ENCODE results near the gene RNF112.
"Not testable (repeated sequence)": the region's sequence is repeated elsewhere in the genome, so short reads cannot be mapped to it uniquely, and the experiment has no call there.

RNF112 gene

GRCh38 chr17:19449656-19450055 is 38.6 kb downstream of the RNF112 start:
- DNase-seq, result no peak

DNA sequence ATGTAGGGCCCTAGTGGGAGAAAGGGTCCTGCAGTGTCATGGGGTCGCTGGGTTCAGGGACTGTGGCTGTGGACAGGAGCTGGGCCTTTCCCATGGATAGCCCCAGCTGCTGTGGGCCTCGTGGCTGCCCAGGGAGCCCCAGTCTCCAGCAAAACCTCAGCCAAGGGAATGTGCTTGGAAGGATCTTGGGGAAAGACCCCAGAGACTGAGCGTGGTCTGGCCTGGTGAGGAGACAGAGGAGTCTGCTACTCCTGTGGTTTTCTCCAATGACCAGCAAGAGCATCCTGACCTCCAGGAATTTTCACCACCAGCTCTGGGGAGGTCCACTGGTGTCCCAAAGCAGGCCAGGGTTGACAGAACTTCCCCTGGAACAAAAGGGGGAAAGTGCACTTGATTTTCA is 42.3 kb downstream of the RNF112 start:
- no peak for DNase-seq

DNA sequence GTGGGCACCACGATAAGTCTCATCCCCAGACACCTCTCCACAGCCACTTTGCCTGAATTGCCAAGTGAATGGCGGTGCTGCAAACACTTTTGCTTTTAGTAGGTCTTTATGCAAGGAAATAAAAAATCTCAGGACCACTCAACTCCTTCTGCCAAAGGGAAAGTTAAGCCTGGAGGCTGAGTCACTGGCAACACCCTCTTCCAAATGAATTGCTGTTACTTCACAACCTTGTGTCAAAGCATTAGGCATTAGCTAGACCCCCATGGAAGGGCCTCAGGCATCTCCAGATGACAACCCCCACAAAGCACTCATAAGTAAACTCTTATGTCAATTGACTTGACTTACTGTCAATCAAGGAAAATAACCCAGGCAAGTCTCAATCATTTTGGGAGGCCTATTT is 43.0 kb downstream of the RNF112 start:
- no peak for DNase-seq

- DNase-seq, result no peak
Observed at GRCh38 chr17:19456016-19456927, 45.2 kb downstream of the RNF112 start.

- no peak for DNase-seq
Observed at GRCh38 chr17:19457046-19457445, 46.0 kb downstream of the RNF112 start.

GRCh38 chr17:19457830-19458271 is 46.8 kb downstream of the RNF112 start:
- DNase-seq, result no peak

GRCh38 chr17:19458481-19458880 is 47.4 kb downstream of the RNF112 start:
- DNase-seq, result not testable (repeated sequence)

- not testable (repeated sequence) for DNase-seq
Observed at GRCh38 chr17:19459018-19459655, 48.1 kb downstream of the RNF112 start.

DNA sequence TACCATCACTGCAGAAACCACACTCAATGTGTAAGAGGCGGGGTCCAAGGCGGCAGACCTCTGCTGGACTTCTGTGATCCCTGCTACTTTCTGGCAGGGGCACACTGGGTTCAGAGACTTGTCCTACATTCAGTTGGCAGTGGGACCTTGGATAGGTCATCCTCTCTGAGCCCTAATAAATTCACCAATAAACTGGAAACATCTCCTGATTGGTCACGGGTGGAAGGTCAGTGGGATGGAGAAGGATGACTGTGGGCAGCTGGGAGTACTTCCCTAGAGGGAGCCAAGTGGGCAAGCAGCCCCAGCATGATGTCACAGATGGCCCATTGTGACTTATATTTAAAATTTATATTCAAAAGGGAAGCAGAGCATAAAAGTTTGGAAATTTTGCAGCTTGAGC is 49.7 kb downstream of the RNF112 start:
- DNase-seq, result no peak

- DNase-seq, result no peak
Observed at GRCh38 chr17:19461116-19461515, 50.1 kb downstream of the RNF112 start.

- no peak for DNase-seq
Observed at GRCh38 chr17:19461681-19462080, 50.6 kb downstream of the RNF112 start.

- DNase-seq, result not testable (repeated sequence)
Observed at GRCh38 chr17:19462456-19463035, 51.5 kb downstream of the RNF112 start.

- DNase-seq, result peak; percentile 30
Observed at GRCh38 chr17:19464031-19465026, 53.3 kb downstream of the RNF112 start.
